HK-2 (cell line): ENCODE results near the gene CHMP2B.
A peak's percentile ranks its signal among the peaks of the same experiment; 100 is the strongest.

Experiments used
- DNase-seq: peaks from one replicate; pipeline ENCODE4 v3.0.0-alpha.2; 2018; ENCODE audit not compliant: unreplicated experiment

CHMP2B gene, protein sequence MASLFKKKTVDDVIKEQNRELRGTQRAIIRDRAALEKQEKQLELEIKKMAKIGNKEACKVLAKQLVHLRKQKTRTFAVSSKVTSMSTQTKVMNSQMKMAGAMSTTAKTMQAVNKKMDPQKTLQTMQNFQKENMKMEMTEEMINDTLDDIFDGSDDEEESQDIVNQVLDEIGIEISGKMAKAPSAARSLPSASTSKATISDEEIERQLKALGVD

DNA sequence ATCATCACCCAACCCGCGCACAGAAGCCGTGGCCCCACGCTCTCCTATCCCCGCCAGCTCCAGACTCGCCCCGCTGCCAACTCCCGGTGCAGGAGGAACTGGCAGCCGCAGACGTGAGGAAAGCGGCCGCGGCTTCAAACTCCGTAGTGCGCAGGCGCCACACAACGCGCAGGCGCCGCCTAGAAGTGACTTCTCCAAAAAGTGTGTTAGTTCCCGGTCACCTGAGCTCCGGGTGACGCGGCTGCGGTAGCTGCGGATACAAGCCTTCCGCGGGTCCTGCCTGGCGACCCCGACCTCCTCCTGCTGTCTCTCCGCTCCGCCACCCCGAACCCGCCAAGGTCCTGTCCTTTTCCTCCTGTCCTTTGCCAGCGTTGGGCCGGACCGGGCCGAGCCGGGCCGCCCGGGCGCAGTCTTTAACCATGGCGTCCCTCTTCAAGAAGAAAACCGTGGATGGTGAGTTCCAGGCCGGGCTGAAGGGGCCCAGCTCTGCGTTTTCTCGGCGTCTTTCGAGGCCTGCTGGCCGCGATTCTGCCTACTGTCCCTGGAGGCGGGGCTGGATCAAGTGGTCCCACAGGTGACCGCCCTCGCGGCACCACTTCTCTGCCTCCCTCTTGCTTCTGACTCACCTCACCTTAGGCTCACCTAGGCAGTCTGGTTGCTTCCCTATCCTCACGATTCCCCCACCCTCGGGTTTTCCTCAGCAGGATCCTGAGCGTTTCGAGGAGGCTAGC, at the start of gene CHMP2B:
Gene CHMP2B (plus strand): TSS at position 206 of the 731 bp plus-strand sequence. CDS start 214 bp downstream, at position 420.
- peak; percentile 88 for DNase-seq

DNA sequence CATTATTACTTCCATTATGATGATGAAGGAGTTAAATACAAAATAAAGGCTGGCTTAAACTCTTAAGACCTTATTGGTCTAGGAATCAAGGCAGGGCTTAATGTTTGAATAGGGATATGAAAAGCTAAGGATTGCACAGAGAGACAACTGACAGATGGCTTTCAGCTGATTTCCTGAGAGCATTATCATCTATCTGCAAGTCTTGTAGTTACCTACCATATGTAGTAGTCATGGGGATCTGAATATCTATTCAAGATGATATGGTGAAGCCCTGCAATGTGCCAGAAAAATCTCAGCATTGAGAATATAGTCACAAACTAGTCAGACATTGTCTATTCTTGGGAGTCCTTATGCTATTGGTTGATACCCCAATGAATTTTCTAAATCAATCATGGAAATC, 47.5 kb upstream of the CHMP2B start:
- no peak for DNase-seq

DNA sequence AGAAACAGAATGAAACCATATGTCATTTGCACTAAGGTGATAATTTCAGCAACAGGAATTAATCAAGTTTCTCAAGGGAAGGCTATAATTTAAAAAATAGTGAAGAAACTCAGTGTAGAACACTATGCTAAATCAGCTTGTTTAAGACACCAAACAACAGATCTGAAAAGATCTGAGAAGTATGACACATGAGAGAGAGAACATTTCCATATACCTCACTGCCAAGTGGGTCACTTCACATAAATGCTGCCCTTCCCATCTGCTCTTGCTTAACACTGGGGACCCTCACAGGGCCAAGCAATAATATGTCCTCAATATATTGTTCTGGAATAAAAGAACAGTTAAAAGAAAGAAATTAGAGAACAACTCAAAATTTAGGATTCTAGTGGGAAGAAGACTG, 45.6 kb upstream of the CHMP2B start:
- DNase-seq, result no peak

DNA sequence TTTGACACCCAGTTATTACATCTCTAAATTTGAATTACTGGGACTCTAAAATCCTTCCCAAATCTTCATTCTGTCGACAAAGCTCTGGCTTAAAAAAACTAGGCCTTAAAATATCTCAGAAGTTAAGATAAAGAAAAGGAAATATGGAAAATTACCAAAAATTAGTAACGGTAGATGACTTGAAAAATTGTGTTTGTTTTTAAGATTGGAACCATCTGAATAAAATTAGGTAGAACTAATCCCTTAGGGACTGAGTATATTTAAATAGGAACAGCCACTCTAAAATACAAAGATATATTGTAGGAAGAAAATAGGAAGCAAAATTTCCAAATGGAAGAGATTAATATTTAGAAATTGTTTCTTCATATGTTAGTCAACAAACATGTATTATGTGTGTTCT, 45.1 kb upstream of the CHMP2B start:
- DNase-seq, result no peak

DNA sequence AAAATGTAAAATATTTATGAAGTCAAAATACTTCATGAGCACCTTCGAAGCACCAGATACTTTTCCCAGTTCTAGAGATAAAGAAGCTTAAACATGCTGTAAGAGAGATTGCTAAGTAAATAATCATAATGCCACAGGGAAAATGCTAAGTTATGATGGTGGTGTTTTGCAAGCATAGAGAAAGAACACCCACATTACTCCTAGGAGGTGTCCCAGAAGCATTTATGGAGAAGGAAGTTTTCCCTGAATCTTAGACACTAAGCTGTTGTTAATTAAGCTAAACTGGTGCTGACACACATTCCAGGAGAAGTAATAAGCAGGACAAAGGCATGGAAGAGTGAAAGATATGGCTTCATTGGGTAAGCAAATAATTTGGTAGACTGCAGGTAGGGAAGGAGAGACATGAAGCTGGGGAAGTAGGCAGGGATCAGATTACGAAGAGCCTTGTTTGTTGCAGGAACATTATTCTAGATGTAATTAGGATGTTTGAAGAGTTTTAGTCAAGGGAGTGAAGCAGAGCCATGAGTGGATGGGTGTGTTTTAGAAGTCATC, 40.4 kb upstream of the CHMP2B start:
- DNase-seq, result no peak

DNA sequence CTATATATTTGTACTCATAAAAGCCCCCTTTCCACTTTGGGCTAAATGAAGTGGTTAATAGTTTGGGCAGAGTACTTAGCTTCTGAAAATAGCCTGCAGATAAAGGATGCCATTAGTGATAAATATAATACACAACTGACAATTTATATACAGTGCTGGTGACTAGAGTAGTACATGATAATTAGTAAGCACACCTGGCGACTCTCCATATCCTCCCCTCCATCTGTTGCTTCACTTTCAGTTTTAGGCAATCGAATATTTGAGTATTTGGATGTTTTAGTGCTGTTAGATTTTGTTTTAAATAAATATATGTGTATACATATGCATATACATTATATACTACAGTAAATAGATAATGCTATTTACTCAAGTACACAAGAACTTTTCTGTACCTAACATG, 35.9 kb upstream of the CHMP2B start:
- DNase-seq, result no peak

DNA sequence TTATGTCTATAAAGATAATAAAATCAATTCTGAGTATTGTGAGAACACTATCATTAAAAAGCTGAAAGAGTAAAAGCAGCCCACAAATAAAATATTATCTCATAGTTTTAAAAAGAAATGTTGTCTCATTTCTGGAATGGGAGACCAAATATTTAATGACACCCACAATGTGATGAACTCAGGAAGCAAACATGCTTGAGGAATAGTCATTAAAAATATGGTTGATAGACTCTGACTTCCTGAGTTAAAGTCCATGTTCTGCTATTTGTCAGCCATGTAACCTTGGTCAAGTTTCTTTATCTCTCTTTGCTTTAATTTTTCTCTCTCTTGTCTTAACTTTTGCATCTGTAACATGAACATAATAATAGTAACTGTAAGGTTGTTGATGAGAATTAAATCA, 35.5 kb upstream of the CHMP2B start:
- no peak for DNase-seq

DNA sequence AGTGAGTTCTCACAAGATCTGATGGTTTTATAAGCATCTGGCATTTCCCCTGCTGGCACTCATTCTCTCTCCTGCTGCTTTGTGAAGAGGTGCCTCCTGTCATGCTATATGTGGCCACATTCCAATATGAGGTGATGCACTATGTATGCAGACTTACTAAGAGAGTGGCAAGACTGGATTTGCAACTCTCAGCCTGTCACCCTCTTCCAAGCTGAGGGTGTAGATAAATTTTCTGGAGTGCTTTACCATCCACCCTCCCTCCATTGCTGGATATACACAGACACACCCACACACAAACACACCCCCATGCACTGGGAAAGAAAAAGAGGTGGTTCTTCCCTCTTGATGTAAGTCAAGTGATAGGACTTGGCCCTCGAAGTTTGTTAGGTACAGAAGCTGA, 30.2 kb upstream of the CHMP2B start:
- DNase-seq, result no peak

DNA sequence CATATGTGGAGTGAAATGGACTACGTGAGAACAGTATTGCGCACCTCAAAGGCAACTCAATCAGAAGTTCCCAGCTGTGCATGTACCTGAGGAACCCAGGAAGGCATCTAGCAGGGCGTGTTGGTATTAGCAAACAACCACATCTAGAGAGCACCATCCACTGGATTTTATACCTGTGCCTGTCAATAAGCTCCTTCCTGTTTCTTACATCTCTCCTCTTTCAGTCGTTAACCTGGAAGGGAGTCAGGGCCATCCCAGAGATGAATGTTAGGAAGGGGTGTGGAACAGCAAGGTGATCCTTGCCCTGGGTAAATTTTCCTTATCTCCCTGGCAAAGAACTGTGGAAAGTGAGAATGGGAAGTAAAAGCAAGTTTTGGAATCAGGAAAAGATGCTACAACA, 29.6 kb upstream of the CHMP2B start:
- DNase-seq, result no peak

DNA sequence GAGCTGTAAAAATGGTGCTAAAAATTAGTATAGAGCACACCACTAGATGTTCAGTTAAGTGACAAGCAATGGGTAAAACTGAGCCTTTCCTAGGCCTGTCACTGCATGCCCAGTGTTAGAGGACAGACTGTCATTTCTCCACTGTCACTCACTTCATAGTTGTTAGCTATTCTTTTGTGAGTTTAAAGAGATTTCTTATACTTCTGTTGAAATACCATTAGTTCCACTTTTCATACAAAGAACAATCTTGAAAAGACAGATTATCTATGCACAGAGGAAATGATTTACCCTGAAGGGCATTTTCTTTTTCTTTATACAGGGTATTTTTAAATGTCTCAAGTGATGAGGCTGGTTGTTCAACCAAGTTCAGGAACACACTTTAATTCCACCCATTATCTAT, 28.3 kb upstream of the CHMP2B start:
- no peak for DNase-seq

DNA sequence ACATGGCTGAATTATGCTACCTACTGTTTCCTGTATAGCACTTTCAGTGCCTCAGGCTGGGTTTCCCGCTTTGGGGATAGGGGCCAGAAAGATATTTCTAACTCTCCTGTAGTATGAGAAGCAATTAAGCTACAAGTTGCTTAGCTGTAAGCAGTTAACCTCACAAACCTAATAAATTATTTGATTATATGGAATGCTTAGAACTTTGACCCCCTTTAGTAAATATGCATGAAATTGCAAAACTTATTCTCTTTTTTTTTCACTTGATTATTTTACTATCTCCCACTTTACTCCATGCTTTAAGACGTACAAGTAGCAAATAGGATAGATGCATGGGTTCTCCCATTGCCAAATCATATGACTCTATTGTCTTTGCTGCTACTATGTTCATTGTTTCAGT, 27.5 kb upstream of the CHMP2B start:
- no peak for DNase-seq

DNA sequence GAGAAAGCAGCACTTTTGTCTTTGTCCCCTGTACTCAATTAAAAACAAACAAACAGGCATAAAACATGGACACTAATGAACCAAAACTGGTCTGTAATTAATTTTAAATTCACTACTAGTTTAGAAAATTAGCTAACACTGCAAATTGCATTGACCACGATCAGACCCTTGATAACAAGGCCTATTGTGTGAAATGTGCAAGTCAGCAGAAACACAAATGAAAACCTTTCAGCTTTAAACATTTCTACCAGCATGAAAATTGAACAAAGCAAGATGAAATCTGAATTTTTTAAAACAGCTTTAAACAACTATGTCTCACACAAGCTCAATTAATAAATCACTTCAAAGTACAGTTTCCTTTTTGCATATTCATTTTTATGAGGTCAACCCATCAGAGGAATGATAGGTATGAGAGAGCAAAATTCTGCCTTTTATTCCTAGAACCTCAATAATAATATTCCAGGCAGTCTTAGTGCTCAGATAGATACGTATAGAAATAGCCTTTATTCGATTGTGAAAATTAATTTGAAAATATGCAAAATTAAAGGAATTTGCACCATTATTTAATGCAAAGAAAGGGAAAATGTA, 27.0 kb upstream of the CHMP2B start:
- DNase-seq, result no peak

DNA sequence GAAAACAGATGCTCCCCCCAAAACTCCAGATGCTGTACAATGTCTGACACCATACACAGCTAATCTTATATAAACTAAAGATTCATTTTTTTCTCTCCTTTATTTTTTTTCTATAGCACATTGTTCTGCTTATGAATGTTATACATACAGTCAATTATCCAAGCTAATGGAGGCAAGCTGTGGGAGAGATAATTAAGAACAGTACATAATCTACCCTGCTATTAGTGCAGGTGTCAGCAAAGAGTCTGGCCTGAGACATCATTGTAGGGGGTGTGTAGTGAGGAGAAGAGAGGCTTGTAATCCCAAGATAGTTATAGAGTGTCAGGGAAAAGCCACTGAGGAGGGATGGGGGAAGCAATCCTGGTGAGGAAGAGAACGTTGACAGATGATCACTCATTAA, 25.4 kb upstream of the CHMP2B start:
- no peak for DNase-seq

DNA sequence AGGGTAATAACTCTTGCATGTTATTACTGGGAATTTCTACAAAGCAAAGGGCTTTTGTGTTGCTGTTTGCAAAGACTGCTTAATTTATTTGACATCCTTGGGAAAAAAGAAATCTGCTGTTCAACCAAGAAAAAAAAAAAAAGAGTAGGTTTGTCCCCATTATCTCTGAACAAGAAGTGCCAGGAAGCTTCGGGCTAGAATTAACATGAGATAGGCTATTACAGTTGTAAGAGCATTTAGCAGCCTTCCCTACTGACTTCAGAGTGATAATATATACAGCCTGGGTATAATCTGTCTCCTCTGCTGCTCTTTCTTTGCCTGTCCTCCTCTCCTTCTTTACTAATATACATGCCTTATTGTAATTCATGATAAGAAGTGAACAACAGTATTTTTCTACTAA, 23.3 kb upstream of the CHMP2B start:
- DNase-seq, result no peak

DNA sequence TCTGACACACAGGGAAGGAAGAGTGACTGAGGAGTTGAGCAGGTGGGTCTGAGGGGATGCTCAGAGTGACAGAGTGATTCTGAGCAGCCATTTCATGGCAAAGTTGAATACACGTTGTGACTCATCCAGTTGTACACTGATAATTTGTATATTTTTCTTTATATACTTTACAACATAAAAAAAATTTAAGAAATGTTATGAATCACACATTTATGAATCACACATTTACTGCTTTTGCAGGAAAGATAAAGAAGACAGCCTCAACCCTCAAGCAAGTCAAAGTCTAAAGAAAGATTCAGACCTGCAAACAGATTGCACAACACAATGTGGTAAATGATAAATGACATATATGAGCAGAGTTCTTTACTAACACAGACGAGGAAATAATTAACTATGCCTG, 21.0 kb upstream of the CHMP2B start:
- DNase-seq, result no peak

DNA sequence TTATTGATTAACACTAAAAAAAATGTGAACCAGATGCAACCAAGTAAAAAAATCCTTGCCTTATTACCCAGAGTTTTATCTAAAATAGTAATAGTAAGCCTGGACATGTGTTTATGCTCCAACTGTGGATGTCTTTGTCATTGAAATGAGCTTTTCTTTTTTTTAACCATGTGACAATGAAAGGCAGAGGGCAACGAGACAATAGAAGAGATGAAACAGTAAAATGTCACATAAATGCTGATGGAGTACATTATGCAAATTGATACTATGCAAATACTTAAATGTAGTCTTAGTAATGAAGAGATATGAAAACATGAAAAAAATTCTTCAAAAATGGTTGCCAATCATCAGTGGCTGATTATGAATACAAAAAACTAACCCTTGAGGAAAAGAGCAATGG, 20.5 kb upstream of the CHMP2B start:
- DNase-seq, result no peak

DNA sequence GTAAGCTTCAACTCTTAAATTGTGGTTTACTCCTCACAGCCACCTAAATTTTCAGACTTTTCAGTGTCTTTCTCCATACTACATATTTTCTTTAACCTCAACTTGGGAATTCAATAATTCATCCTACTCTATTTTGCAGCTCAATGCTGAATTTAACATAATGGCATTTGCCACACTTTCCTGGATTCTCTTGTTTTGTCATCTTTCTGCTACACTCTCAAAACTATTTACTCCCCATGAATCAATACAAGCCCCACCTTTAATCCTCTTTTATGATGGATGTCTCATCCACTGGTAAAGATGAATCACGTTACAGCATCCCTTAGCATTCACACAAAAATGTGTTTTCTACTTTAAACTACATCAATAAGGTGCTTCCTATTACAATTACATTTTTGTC, 19.6 kb upstream of the CHMP2B start:
- no peak for DNase-seq

DNA sequence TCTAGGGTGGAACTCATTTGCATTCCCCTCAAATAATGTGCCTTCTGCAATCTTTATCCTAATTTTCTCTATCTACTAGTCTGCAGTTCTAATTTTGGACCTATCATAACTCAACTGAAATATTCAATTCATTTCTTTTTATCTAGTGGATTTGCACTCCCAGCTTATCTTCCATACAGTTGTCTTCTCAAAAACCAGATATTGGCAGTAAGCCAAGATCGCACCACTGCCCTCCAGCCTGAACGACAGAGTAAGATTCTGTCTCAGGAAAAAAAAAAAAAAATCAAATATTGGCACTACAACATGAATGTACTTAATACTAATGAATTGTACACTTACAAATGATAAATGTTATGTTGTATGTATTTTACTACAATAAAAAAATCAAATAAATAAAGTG, 18.0 kb upstream of the CHMP2B start:
- no peak for DNase-seq

DNA sequence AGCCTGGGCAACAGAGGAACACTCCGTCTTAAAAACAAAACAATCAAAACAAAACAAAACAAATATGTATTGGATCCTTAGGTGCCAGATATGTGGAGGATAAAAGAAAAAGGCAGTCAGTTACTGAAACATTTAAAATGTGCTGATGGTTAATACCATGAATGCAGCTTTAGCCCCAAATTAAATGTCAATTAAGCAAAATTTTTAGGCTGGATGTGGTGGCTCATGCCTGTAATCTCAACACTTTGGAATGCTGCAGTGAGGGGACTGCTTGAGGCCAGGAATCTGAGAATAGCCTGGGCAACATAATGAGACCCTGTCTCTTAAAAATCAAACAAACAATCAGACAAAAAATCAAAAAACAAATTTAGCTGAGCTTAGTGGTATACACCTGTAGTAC, 8.5 kb upstream of the CHMP2B start:
- no peak for DNase-seq

DNA sequence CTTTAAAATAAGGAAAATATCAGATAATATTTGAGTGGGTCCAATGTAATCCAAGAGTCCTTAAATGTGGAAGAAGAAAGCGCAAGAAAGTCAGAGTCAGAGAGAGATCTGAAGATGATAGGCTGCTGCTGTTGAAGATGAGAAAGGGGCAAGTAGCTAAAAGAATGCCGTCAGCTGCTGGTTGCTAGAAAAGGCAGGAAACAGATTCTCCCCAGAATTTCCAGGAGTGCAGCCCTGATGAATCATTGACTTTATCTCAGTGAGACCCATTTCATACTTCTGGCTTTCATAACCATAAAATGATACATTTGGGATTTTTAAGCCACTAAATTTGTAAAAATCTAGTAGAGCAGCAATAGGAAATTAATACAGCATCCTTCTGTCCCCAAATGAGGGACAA, 7.5 kb upstream of the CHMP2B start:
- DNase-seq, result no peak

DNA sequence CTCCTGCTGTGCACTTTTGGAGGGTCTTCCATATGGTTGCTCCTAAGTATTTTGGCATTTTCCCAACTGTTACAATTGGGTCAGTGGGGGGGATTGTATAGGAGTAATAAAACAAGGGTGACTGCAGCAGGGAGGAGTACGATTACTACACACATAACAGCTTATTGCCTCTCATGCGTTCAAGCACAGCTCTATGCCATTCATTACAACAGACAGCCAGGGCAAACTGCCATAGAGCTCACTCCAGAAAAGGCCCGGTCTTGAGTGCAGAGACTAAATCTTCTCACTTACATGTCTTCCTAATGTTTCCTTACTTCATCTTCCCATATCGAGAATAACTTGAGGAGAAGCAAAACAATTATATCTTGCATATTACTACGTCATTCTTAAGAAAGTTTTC, 1.4 kb upstream of the CHMP2B start:
- DNase-seq, result no peak

DNA sequence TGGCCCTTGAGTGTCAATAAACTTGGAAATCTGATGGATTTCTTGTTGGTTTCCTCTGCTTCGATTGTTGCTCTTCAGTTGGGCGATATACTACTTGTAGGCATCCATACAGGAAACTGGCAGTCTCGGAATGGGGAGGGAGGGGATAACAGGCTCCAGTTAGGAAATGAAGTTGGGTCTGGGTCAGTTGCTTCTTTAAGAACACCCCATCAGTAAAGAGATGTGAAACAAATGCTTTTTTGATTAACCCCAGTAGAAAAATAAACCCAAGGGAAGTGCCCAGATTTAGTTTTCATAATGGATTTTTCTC, 681 bp downstream of the CHMP2B start:
- DNase-seq, result no peak

DNA sequence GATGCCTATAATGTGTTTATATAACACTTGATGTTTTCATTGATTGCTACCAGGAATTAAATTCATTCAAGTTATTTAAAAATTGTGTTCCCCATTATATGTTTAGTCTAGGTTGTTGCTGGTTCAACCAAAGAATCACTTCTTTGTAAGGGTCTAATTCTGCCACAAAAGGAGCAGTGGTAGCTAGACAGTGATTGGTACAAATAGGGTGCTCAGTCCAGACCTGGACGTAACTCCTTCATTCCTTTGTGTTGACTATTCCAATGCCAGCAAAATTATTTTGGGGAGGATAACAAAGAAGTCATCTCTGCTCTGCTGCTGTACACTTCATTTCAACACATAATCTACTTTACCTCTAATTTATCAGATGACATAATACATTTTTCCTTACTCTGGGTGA, 1.2 kb downstream of the CHMP2B start:
- DNase-seq, result no peak
